Common myeloid progenitor, CD34-positive (primary cell): ENCODE measurements around the gene ZNF672.

Source experiments
- CTCF ChIA-PET: fragments of 350-600 bp; sonication (Branson Sonifier 250); formaldehyde crosslinking; loops from one replicate; lab custom pipeline; 2021; ENCODE audit warnings: antibody characterized with exemption; lab: Charles Lee
- POLR2A ChIA-PET: fragments of 350-600 bp; sonication (Branson Sonifier 250); formaldehyde crosslinking; loops from one replicate; lab custom pipeline; 2021; ENCODE audit warnings: antibody characterized with exemption; lab: Charles Lee
- DNase-seq, 3 donors: peaks; one replicate each; pipeline versions ENCODE4 v3.0.0 to v3.0.0-alpha.2; 2013
- H3K27ac ChIP-seq, 2 experiments: 1 replicate in 1 of 2; 2 replicates in 1 of 2; pipeline ENCODE4 v1.7.0; 2013; ENCODE audit warnings: inconsistent platforms in 2 of 2, low read length in 2 of 2, mild to moderate bottlenecking in 2 of 2, low read depth in 1 of 2, moderate library complexity in 1 of 2; ENCODE audit not compliant: severe bottlenecking in 2 of 2, insufficient read depth in 1 of 2, poor library complexity in 1 of 2
- H3K27me3 ChIP-seq, 5 experiments: replicated peaks in 2 of 5; 1 replicate in 3 of 5; 2 replicates in 2 of 5; pipeline versions ENCODE4 v1.6.1 to v1.7.0; 2013; ENCODE audit warnings: low read length in 4 of 5, mild to moderate bottlenecking in 2 of 5, moderate library complexity in 2 of 5, inconsistent platforms in 1 of 5; ENCODE audit not compliant: insufficient read depth in 5 of 5, control insufficient read depth in 4 of 5
- H3K36me3 ChIP-seq, 4 experiments: 1 replicate in 2 of 4; 2 replicates in 2 of 4; pipeline versions ENCODE4 v1.6.1 to v1.7.0; 2013; ENCODE audit warnings: low read length in 3 of 4, control low read depth in 1 of 4, mild to moderate bottlenecking in 1 of 4; ENCODE audit not compliant: control insufficient read depth in 4 of 4, insufficient read depth in 4 of 4
- H3K4me1 ChIP-seq, 4 experiments: 1 replicate in 3 of 4; 2 replicates in 1 of 4; pipeline versions ENCODE4 v1.6.1 to v1.7.1; 2013; ENCODE audit warnings: low read length in 3 of 4, mild to moderate bottlenecking in 3 of 4, control low read depth in 1 of 4, inconsistent platforms in 1 of 4, moderate library complexity in 1 of 4; ENCODE audit not compliant: control insufficient read depth in 4 of 4, insufficient read depth in 4 of 4; ENCODE audit errors: control extremely low read depth in 1 of 4
- H3K4me3 ChIP-seq, 7 experiments: 1 replicate in 4 of 7; 2 replicates in 3 of 7; pipeline versions ENCODE4 v1.5.1 to v1.7.0; 2013; ENCODE audit warnings: mild to moderate bottlenecking in 7 of 7, low read length in 6 of 7, moderate library complexity in 6 of 7, inconsistent platforms in 2 of 7, low read depth in 2 of 7, control low read depth in 1 of 7; ENCODE audit not compliant: insufficient read depth in 4 of 7, control insufficient read depth in 1 of 7; ENCODE audit errors: extremely low read depth in 1 of 7
- H3K9me3 ChIP-seq, 5 experiments: 1 replicate in 4 of 5; 2 replicates in 1 of 5; pipeline versions ENCODE4 v1.6.1 to v1.7.1; 2013; ENCODE audit warnings: low read length in 4 of 5, mild to moderate bottlenecking in 2 of 5, inconsistent platforms in 1 of 5, low read depth in 1 of 5, moderate library complexity in 1 of 5; ENCODE audit not compliant: control insufficient read depth in 4 of 5, insufficient read depth in 2 of 5; ENCODE audit errors: control extremely low read depth in 1 of 5
- WGBS: methylation state at CpG from one replicate; pipeline ENCODE4 v1.1.5; 2013; ENCODE audit not compliant: insufficient coverage; 5-methylcytosine and 5-hydroxymethylcytosine counted together

ZNF672 gene

GRCh38 chr1:248823517-248824001 is 14.5 kb upstream of the ZNF672 start:
- no peaks in the 10 kb centered on the region for H3K9me3 ChIP-seq
- DNase-seq, result no peak
- no peaks in the 10 kb centered on the region for H3K27me3 ChIP-seq
- peaks cover 24 to 40% (median 34%) of the 10 kb centered on the region in 4 experiments for H3K4me1 ChIP-seq
- no peak overlapping the region for H3K27ac ChIP-seq
- peaks cover 12 to 49% (median 27%) of the 10 kb centered on the region in 4 experiments for H3K36me3 ChIP-seq
- WGBS, result 95% methylated on average over 2 of the region's 2 CpGs
- CTCF ChIA-PET, result interaction anchor here (1.4 to 7.7 kb wide), 4 partner anchors 13 to 50 kb away, joined by 4 to 53 read pairs (median 6); no protein-coding TSS in a partner anchor
- H3K4me3 ChIP-seq, result peak overlapping the region in 1 of 7 experiments; percentile 31
- POLR2A ChIA-PET, result no interaction called here

- Histone ChIP-seq H3K9me3 (no peaks in the 10 kb centered on the region), H3K36me3 (peaks cover 12 to 43% (median 25%) of the 10 kb centered on the region in 4 experiments), H3K4me3 (peak overlapping the region in 2 of 7 experiments; percentile 90 to 95), H3K4me1 (peaks cover 24 to 40% (median 31%) of the 10 kb centered on the region in 4 experiments), H3K27ac (peak overlapping the region; percentile 9 to 100), H3K27me3 (no peaks in the 10 kb centered on the region)
- ChIA-PET POLR2A (no interaction called here), CTCF (interaction anchor here (1.3 to 7.7 kb wide), 4 partner anchors 10 to 49 kb away, joined by 4 to 53 read pairs (median 6); no protein-coding TSS in a partner anchor)
- no peak for DNase-seq
- no CpG with 5 or more reads among the region's 1 CpG for WGBS
These were observed 13.7 kb upstream of the ZNF672 start for GRCh38 chr1:248824301-248824700.

- WGBS, result 88% methylated on average over 3 of the region's 3 CpGs
- Histone ChIP-seq H3K9me3 (no peaks in the 10 kb centered on the region), H3K4me1 (peaks cover 23 to 40% (median 31%) of the 10 kb centered on the region in 4 experiments), H3K27ac (peak overlapping the region; percentile 9 to 100), H3K36me3 (peaks cover 12 to 43% (median 25%) of the 10 kb centered on the region in 4 experiments), H3K4me3 (peak overlapping the region in 6 of 7 experiments; percentile 90 to 99 (median 96)), H3K27me3 (no peaks in the 10 kb centered on the region)
- ChIA-PET POLR2A (interaction anchor here (0.9 kb wide), 1 partner anchor 102 kb away, joined by 3 read pairs; no protein-coding TSS in a partner anchor), CTCF (interaction anchor here (1.3 to 7.7 kb wide), 4 partner anchors 11 to 49 kb away, joined by 4 to 53 read pairs (median 6); no protein-coding TSS in a partner anchor)
- no peak for DNase-seq
These were observed 13.3 kb upstream of the ZNF672 start for GRCh38 chr1:248824701-248825100.

GRCh38 chr1:248825136-248825535 is 12.9 kb upstream of the ZNF672 start:
- ChIA-PET POLR2A (interaction anchor here (0.9 kb wide), 1 partner anchor 101 kb away, joined by 3 read pairs; no protein-coding TSS in a partner anchor), CTCF (interaction anchor here (1.1 to 7.7 kb wide), 5 partner anchors 11 to 48 kb away, joined by 4 to 53 read pairs (median 5); partner anchors contain the start of gene ZNF672)
- Histone ChIP-seq H3K4me1 (peaks cover 22 to 40% (median 31%) of the 10 kb centered on the region in 4 experiments), H3K4me3 (peak overlapping the region; percentile 90 to 99 (median 95)), H3K27me3 (no peaks in the 10 kb centered on the region), H3K9me3 (no peaks in the 10 kb centered on the region), H3K27ac (peak overlapping the region; percentile 99 to 100), H3K36me3 (peaks cover 12 to 40% (median 24%) of the 10 kb centered on the region in 4 experiments)
- DNase-seq, result no peak
- 62% methylated on average over 8 of the region's 10 CpGs for WGBS

- H3K27me3 ChIP-seq, result no peaks in the 10 kb centered on the region
- peaks cover 22 to 40% (median 31%) of the 10 kb centered on the region in 4 experiments for H3K4me1 ChIP-seq
- DNase-seq, result no peak
- CTCF ChIA-PET, result interaction anchor here (1.1 to 7.7 kb wide), 3 partner anchors 12 to 19 kb away, joined by 4 to 53 read pairs (median 5); partner anchors contain the start of gene ZNF672
- H3K4me3 ChIP-seq, result peak overlapping the region; percentile 90 to 99 (median 95)
- WGBS, result 0% methylated on average over 11 of the region's 18 CpGs
- H3K9me3 ChIP-seq, result no peaks in the 10 kb centered on the region
- H3K36me3 ChIP-seq, result peaks cover 10 to 36% (median 20%) of the 10 kb centered on the region in 4 experiments
- POLR2A ChIA-PET, result interaction anchor here (0.9 to 1.6 kb wide), 3 partner anchors 12 to 101 kb away, joined by 3 to 16 read pairs (median 3); partner anchors contain the start of gene ZNF672
- peak overlapping the region; percentile 99 to 100 for H3K27ac ChIP-seq
These were observed 12.5 kb upstream of the ZNF672 start for GRCh38 chr1:248825573-248825908.

GRCh38 chr1:248825909-248826760 is 11.9 kb upstream of the ZNF672 start, which contains the start of gene SH3BP5L:
TSS of gene SH3BP5L (minus strand) at chr1:248825915. CDS start at chr1:248824935, 980 bp downstream.
- 0% methylated on average over 54 of the region's 56 CpGs for WGBS

More at GRCh38 chr1:248825909-248826760, 11.9 kb upstream of the ZNF672 start, which contains the start of gene SH3BP5L:
- H3K4me1 ChIP-seq, result peaks cover 22 to 40% (median 31%) of the 10 kb centered on the region in 4 experiments
- H3K9me3 ChIP-seq, result no peaks in the 10 kb centered on the region
- H3K27ac ChIP-seq, result peak within 1 kb of the TSS; percentile 99 to 100
- ChIA-PET CTCF (interaction anchor here (0.9 to 2.2 kb wide), 4 partner anchors 11 to 21 kb away, joined by 4 to 7 read pairs (median 4); partner anchors contain the start of gene ZNF672), POLR2A (interaction anchor here (0.6 to 1.6 kb wide), 3 partner anchors 12 to 59 kb away, joined by 3 to 16 read pairs (median 4); partner anchors contain the start of gene ZNF672)
- peak within 1 kb of the TSS; percentile 90 to 99 (median 95) for H3K4me3 ChIP-seq
- no peaks in the 10 kb centered on the region for H3K27me3 ChIP-seq
- peak; percentile 96 to 98 (median 98) for DNase-seq
- peaks cover 6 to 30% (median 17%) of the 10 kb centered on the region in 4 experiments for H3K36me3 ChIP-seq
